Common myeloid progenitor, CD34-positive (primary cell): ENCODE results near the gene TMEM258.
A peak's percentile ranks its signal among the peaks of the same experiment; 100 is the strongest.

Experiments used
- CTCF ChIA-PET: fragments of 350-600 bp; sonication (Branson Sonifier 250); formaldehyde crosslinking; loops from one replicate; lab custom pipeline; 2021; ENCODE audit warnings: antibody characterized with exemption; lab: Charles Lee
- POLR2A ChIA-PET: fragments of 350-600 bp; sonication (Branson Sonifier 250); formaldehyde crosslinking; loops from one replicate; lab custom pipeline; 2021; ENCODE audit warnings: antibody characterized with exemption; lab: Charles Lee
- DNase-seq, 3 donors: peaks; one replicate each; pipeline versions ENCODE4 v3.0.0 to v3.0.0-alpha.2; 2013
- H3K27ac ChIP-seq, 2 experiments: 1 replicate in 1 of 2; 2 replicates in 1 of 2; pipeline ENCODE4 v1.7.0; 2013; ENCODE audit warnings: inconsistent platforms in 2 of 2, low read length in 2 of 2, mild to moderate bottlenecking in 2 of 2, low read depth in 1 of 2, moderate library complexity in 1 of 2; ENCODE audit not compliant: severe bottlenecking in 2 of 2, insufficient read depth in 1 of 2, poor library complexity in 1 of 2
- H3K27me3 ChIP-seq, 5 experiments: replicated peaks in 2 of 5; 1 replicate in 3 of 5; 2 replicates in 2 of 5; pipeline versions ENCODE4 v1.6.1 to v1.7.0; 2013; ENCODE audit warnings: low read length in 4 of 5, mild to moderate bottlenecking in 2 of 5, moderate library complexity in 2 of 5, inconsistent platforms in 1 of 5; ENCODE audit not compliant: insufficient read depth in 5 of 5, control insufficient read depth in 4 of 5
- H3K36me3 ChIP-seq, 4 experiments: 1 replicate in 2 of 4; 2 replicates in 2 of 4; pipeline versions ENCODE4 v1.6.1 to v1.7.0; 2013; ENCODE audit warnings: low read length in 3 of 4, control low read depth in 1 of 4, mild to moderate bottlenecking in 1 of 4; ENCODE audit not compliant: control insufficient read depth in 4 of 4, insufficient read depth in 4 of 4
- H3K4me1 ChIP-seq, 4 experiments: 1 replicate in 3 of 4; 2 replicates in 1 of 4; pipeline versions ENCODE4 v1.6.1 to v1.7.1; 2013; ENCODE audit warnings: low read length in 3 of 4, mild to moderate bottlenecking in 3 of 4, control low read depth in 1 of 4, inconsistent platforms in 1 of 4, moderate library complexity in 1 of 4; ENCODE audit not compliant: control insufficient read depth in 4 of 4, insufficient read depth in 4 of 4; ENCODE audit errors: control extremely low read depth in 1 of 4
- H3K4me3 ChIP-seq, 7 experiments: 1 replicate in 4 of 7; 2 replicates in 3 of 7; pipeline versions ENCODE4 v1.5.1 to v1.7.0; 2013; ENCODE audit warnings: mild to moderate bottlenecking in 7 of 7, low read length in 6 of 7, moderate library complexity in 6 of 7, inconsistent platforms in 2 of 7, low read depth in 2 of 7, control low read depth in 1 of 7; ENCODE audit not compliant: insufficient read depth in 4 of 7, control insufficient read depth in 1 of 7; ENCODE audit errors: extremely low read depth in 1 of 7
- H3K9me3 ChIP-seq, 5 experiments: 1 replicate in 4 of 5; 2 replicates in 1 of 5; pipeline versions ENCODE4 v1.6.1 to v1.7.1; 2013; ENCODE audit warnings: low read length in 4 of 5, mild to moderate bottlenecking in 2 of 5, inconsistent platforms in 1 of 5, low read depth in 1 of 5, moderate library complexity in 1 of 5; ENCODE audit not compliant: control insufficient read depth in 4 of 5, insufficient read depth in 2 of 5; ENCODE audit errors: control extremely low read depth in 1 of 5
- WGBS: methylation state at CpG from one replicate; pipeline ENCODE4 v1.1.5; 2013; ENCODE audit not compliant: insufficient coverage; 5-methylcytosine and 5-hydroxymethylcytosine counted together

TMEM258 gene

GRCh38 chr11:61815790-61816735 is 23.7 kb upstream of the TMEM258 start:
- ChIA-PET CTCF (interaction anchor here (0.5 to 12.4 kb wide), 7 partner anchors 12 to 733 kb away, joined by 3 to 218 read pairs (median 4); partner anchors contain the start of genes FADS2, FEN1 and TMEM258), POLR2A (interaction anchor here (0.9 to 4.9 kb wide), 5 partner anchors 12 to 55 kb away, joined by 3 to 40 read pairs (median 5); partner anchors contain the start of gene FADS2)
- Histone ChIP-seq H3K9me3 (no peaks in the 10 kb centered on the region), H3K36me3 (peaks cover 6 to 31% (median 17%) of the 10 kb centered on the region in 4 experiments), H3K27me3 (no peaks in the 10 kb centered on the region), H3K27ac (peak overlapping the region; percentile 58 to 91), H3K4me1 (peaks cover 3 to 31% (median 25%) of the 10 kb centered on the region in 4 experiments), H3K4me3 (peak overlapping the region; percentile 79 to 97 (median 93))
- WGBS, result under 1% methylated on average over 60 of the region's 69 CpGs
- DNase-seq, result peak; percentile 85 to 91 (median 86)

GRCh38 chr11:61814958-61815789 is 22.8 kb upstream of the TMEM258 start:
- Histone ChIP-seq H3K9me3 (no peaks in the 10 kb centered on the region), H3K27me3 (no peaks in the 10 kb centered on the region), H3K27ac (peak overlapping the region; percentile 58 to 91), H3K4me3 (peak overlapping the region; percentile 79 to 97 (median 93)), H3K4me1 (peaks cover 3 to 31% (median 25%) of the 10 kb centered on the region in 4 experiments), H3K36me3 (peaks cover 7 to 40% (median 26%) of the 10 kb centered on the region in 4 experiments)
- POLR2A ChIA-PET, result interaction anchor here (0.6 to 4.9 kb wide), 5 partner anchors 13 to 31 kb away, joined by 3 to 40 read pairs (median 5); partner anchors contain the start of gene FADS2
- 0% methylated on average over 56 of the region's 66 CpGs for WGBS
- DNase-seq, result peak; percentile 54 to 71 (median 65)
- CTCF ChIA-PET, result interaction anchor here (0.5 to 12.4 kb wide), 11 partner anchors 13 to 734 kb away, joined by 3 to 218 read pairs (median 4); partner anchors contain the start of genes FADS2, FEN1 and TMEM258

GRCh38 chr11:61814247-61814957 is 22.0 kb upstream of the TMEM258 start:
- H3K27me3 ChIP-seq, result no peaks in the 10 kb centered on the region
- peaks cover 13 to 47% (median 33%) of the 10 kb centered on the region in 4 experiments for H3K36me3 ChIP-seq
- peak overlapping the region; percentile 58 to 76 for H3K27ac ChIP-seq
- no peaks in the 10 kb centered on the region for H3K9me3 ChIP-seq
- H3K4me3 ChIP-seq, result peak overlapping the region; percentile 79 to 97 (median 93)
- DNase-seq, result peak; percentile 53 to 84 (median 81)
- WGBS, result 76% methylated on average over 16 of the region's 16 CpGs
- CTCF ChIA-PET, result interaction anchor here (0.9 to 12.4 kb wide), 7 partner anchors 13 to 293 kb away, joined by 3 to 218 read pairs (median 6); partner anchors contain the start of genes FADS2, FEN1 and TMEM258
- H3K4me1 ChIP-seq, result peaks cover 3 to 31% (median 25%) of the 10 kb centered on the region in 4 experiments
- POLR2A ChIA-PET, result interaction anchor here (0.6 to 4.9 kb wide), 6 partner anchors 14 to 56 kb away, joined by 3 to 40 read pairs (median 4); partner anchors contain the start of gene FADS2

- no peak for DNase-seq
- Histone ChIP-seq H3K27ac (no peak overlapping the region), H3K4me3 (no peak overlapping the region), H3K9me3 (no peaks in the 10 kb centered on the region), H3K27me3 (no peaks in the 10 kb centered on the region), H3K4me1 (peaks cover 3 to 31% (median 24%) of the 10 kb centered on the region in 4 experiments), H3K36me3 (peaks cover 17 to 63% (median 42%) of the 10 kb centered on the region in 4 experiments)
- POLR2A ChIA-PET, result no interaction called here
- CTCF ChIA-PET, result interaction anchor here (1.1 to 12.4 kb wide), 5 partner anchors 9 to 29 kb away, joined by 3 to 218 read pairs (median 3); partner anchors contain the start of genes FADS2, FEN1 and TMEM258
- WGBS, result 92% methylated on average over 3 of the region's 4 CpGs
Observed at GRCh38 chr11:61812736-61813411, 20.5 kb upstream of the TMEM258 start.

DNA sequence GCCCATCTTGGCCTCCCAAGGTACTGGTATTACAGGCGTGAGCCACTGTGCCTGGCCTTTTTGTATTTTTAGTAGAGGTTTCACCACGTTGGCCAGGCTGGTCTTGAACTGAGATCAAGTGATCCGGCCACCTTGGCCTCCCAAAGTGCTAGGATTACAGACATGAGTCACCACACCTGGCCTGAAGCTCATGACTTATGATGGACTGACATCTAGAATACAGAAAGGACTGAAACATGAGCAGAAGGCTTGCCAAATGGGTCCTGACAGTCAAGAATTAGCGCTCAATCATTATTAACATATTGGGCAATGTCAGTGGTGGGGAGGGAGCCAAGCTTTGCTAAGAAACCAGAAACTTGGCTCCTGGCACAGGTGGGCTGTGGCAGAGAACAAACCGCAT is 19.4 kb upstream of the TMEM258 start:
- Histone ChIP-seq H3K4me1 (peaks cover 0 to 23% (median 17%) of the 10 kb centered on the region in 4 experiments), H3K4me3 (no peak overlapping the region), H3K27me3 (no peaks in the 10 kb centered on the region), H3K9me3 (no peaks in the 10 kb centered on the region), H3K27ac (no peak overlapping the region), H3K36me3 (peaks cover 17 to 71% (median 49%) of the 10 kb centered on the region in 4 experiments)
- CTCF ChIA-PET, result interaction anchor here (1.2 to 12.4 kb wide), 3 partner anchors 13 to 20 kb away, joined by 3 to 218 read pairs (median 3); partner anchors contain the start of genes FEN1 and TMEM258
- POLR2A ChIA-PET, result interaction anchor here (0.8 kb wide), 1 partner anchor 15 kb away, joined by 3 read pairs; no protein-coding TSS in a partner anchor
- DNase-seq, result no peak
- WGBS, result 97% methylated on average over 5 of the region's 5 CpGs
